Metanephros (tissue), 1 donor: ENCODE measurements around the gene ATP6V1A. TPM values are rescaled to one million over a fixed set of nuclear protein-coding genes. Genes with fewer than 3 reads are reported as not detected.

Experiments used
- total RNA-seq: library from RNA; depleted of rRNA; stranded (reverse); fragments of >200 nt; gene quantifications from one replicate; pipeline ENCODE4 v1.2.3, GENCODE V29; 2014

The ATP6V1A gene
- 87.5 TPM for total RNA-seq

DNA sequence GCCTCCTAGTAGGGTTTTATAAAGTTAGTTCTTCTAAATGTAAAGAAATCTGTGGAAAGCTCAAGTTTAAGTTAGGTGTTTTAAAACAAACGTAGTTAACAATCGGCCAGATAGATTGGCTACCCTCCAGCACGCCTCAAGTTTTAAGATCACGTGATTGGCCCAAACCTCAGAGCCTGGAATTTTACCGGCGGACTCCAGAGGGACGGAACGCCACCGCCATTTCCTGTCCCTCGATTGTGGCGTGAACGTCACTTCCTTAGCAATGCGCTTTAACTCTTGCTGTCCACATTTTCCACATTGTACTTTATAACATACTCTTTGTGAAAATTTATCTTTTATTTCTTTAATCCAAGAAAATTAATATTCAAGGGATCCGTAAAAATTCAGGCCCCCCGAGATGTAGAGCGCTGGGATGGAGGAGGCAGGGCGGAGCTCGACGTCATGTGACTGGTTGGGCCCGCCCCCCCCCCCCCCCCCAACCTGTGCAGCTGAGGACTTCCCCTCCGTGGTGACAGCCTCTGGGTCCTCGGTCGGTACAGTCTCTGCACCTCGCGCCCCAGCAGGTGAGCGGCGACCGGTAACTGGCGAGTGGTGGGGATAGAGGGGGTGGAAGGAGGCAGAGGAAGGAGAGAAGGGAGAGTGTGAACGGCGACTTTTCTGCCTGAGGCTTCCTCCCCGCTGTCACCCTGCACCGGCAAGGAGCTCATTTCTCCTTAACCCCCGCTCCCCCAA lies at the start of gene ATP6V1A:
Gene ATP6V1A (plus strand): TSS at position 488 of the 735 bp plus-strand sequence. CDS start 31,719 bp downstream, outside the sequence.

DNA sequence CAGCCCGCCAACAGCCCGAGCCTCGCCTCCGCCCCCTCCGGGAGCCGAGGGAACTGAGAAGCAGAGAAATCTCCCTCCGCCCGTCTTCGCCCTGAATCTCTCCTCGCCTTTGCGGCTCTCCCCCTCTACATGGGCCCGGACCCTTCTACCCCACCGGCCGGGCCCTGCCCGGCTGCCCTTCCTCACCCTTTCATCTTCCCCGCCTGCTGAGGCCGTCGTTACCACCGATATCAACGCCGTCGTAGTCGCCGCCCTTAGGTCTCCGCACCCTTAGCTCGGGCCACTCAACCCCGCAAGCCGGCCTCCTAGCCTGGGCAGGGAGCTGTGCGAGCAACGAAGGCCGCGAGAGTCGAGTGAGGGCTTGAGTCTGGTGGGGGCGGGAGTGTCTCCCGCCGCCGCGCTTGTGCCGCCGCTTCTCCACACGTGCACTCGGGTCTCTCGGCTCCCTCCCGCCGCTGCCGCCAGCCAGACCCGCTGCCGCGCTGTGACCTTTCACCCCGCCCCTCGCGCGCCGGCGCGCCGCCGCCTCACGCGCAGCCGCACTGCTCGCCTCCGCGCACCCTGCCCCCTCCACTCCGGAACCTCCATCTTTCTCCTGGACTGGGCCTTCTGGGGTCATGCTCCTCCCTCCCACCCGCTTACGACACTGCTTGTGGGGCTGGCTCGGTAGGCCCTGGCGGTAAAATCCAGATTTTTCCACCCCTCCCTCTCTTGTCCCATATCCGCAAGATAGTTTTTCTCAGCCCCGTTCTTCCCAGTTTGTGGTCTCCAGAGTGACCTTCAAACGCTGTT lies 883 bp upstream of the ATP6V1A start, which contains the start of gene NAA50:
Gene NAA50 (minus strand): TSS at position 494 of the 792 bp plus-strand sequence. CDS start 300 bp downstream, at position 194.

DNA sequence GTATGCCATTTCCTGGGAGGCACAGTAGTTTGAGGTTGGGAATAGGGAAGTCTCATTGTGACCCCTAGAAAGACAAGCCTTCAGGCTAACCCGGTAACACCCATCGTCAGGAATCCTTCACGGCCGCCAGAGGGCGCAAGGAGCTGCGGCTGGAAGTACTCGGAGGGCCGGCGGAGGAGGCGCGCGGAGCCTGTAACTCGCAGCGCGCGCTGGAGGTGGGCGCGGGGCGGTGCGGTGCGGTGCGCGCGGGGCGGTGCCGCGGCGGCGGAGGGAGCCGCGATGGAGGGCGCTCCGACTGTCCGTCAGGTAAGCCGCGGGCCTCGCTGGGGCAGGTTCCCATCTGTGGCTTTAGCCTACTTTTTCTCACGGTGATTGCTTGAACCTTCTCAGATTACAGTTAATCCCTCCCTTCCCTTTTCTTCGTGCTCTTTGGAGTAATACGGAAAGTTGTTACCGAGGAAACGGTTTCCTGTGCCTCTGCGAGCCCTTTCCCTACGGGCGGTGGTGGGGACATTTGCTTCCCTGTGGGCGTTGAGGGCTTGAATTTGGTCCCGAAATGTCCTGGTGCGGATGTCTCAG lies 91.9 kb downstream of the ATP6V1A start, which contains the start of gene GRAMD1C:
Gene GRAMD1C (plus strand): TSS at position 158 of the 579 bp plus-strand sequence. CDS start 122 bp downstream, at position 280.

Other genes with a start within 250 kb of the ATP6V1A start
- gene SPICE1, start 231.9 kb upstream of the ATP6V1A start, total RNA-seq: 31.7 TPM
- gene SIDT1, start 214.5 kb upstream of the ATP6V1A start, total RNA-seq: 4.7 TPM
- gene USF3, start 50.4 kb upstream of the ATP6V1A start, total RNA-seq: 19.6 TPM
- 143 TPM for gene NAA50, start 786 bp upstream of the ATP6V1A start, total RNA-seq
- 29.0 TPM for gene GRAMD1C, start 91.8 kb downstream of the ATP6V1A start, total RNA-seq
- 10.6 TPM for gene ZDHHC23, start 201.0 kb downstream of the ATP6V1A start, total RNA-seq